ENCODE measurements around the gene VGLL3. TPM values are rescaled to one million over a fixed set of nuclear protein-coding genes. Genes with fewer than 3 reads are reported as not detected.

VGLL3 gene
- total RNA-seq, 1 donor from 2014 or later: 40.2 TPM

- ATAC-seq (no peak), DNase-seq (no peak)
- H3K27me3 ChIP-seq (ENCODE audit: low read depth): no peaks in the 10 kb centered on the region
- H3K27ac ChIP-seq: no peak overlapping the region
- no peaks in the 10 kb centered on the region for H3K9me3 ChIP-seq
- no peak overlapping the region for H3K4me3 ChIP-seq
- intact Hi-C loops (cut with DNase I): no loop called here
- H3K36me3 ChIP-seq: no peaks in the 10 kb centered on the region
- H3K4me1 ChIP-seq: peaks cover 5% of the 10 kb centered on the region
- TF ChIP-seq CTCF (IDR thresholded peaks at IDR 0.05): no peak
Observed at GRCh38 chr3:86995537-86995936, 4.6 kb upstream of the VGLL3 start.

DNA sequence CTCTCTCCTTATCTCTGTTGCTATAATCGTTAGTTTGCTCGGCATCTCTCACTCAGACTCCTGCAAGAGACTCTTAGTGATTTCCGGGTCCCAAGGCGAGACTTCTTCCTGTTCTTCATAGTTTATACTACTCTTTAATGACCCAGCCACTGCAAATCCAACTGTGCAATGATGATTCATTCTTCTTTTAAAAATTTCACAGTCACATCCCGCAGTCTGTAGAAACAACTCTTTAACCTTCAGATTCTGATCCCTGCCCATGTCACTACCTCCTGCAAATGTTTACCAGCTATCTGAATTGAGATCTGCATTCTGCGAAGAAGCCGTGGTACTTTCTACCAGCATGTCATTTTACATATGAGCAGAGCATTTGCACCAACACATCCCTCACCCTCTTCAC lies 2.8 kb upstream of the VGLL3 start:
- Histone ChIP-seq H3K4me3 (no peak overlapping the region), H3K27ac (no peak overlapping the region), H3K4me1 (peaks cover 5% of the 10 kb centered on the region), H3K9me3 (no peaks in the 10 kb centered on the region), H3K36me3 (no peaks in the 10 kb centered on the region), H3K27me3 (ENCODE audit: low read depth) (peaks cover 13% of the 10 kb centered on the region)
- no peak for TF ChIP-seq CTCF (IDR thresholded peaks at IDR 0.05)
- ATAC-seq (no peak), DNase-seq (no peak)
- intact Hi-C loops (cut with DNase I): no loop called here

- no peak overlapping the region for H3K4me3 ChIP-seq
- ATAC-seq (no peak), DNase-seq (no peak)
- H3K4me1 ChIP-seq: peaks cover 5% of the 10 kb centered on the region
- no peaks in the 10 kb centered on the region for H3K9me3 ChIP-seq
- no peaks in the 10 kb centered on the region for H3K36me3 ChIP-seq
- TF ChIP-seq CTCF (IDR thresholded peaks at IDR 0.05): no peak
- peak overlapping the region; percentile 39 for H3K27ac ChIP-seq
- intact Hi-C loops (cut with DNase I): no loop called here
- H3K27me3 ChIP-seq (ENCODE audit: low read depth): peaks cover 13% of the 10 kb centered on the region
Observed at GRCh38 chr3:86991840-86992435, 989 bp upstream of the VGLL3 start.

DNA sequence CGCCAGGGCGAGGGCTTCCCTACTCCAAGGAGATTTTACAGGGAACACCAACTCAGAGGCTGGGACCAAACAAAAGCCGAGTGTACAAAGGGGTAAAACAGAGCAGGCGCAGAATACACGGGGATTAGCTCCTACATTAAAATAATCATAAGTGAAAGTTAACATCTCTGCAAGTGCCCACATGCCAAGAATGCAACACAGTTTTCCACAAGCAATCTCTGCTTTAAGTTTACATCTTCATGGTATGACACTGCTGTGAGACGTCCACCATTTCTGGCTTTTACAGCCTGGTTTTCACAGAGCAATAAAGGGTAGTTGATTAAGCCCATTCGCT lies 500 bp upstream of the VGLL3 start:
- intact Hi-C loops (cut with DNase I): no loop called here
- peaks cover 13% of the 10 kb centered on the region for H3K27me3 ChIP-seq (ENCODE audit: low read depth)
- DNase-seq (no peak), ATAC-seq (no peak)
- H3K36me3 ChIP-seq: no peaks in the 10 kb centered on the region
- peak overlapping the region; percentile 78 for H3K27ac ChIP-seq
- H3K9me3 ChIP-seq: no peaks in the 10 kb centered on the region
- TF ChIP-seq CTCF (IDR thresholded peaks at IDR 0.05): no peak
- H3K4me3 ChIP-seq: peak overlapping the region; percentile 59
- peaks cover 5% of the 10 kb centered on the region for H3K4me1 ChIP-seq

GRCh38 chr3:86990012-86990733 lies 776 bp downstream of the VGLL3 start:
- Histone ChIP-seq H3K27ac (peak overlapping the region; percentile 78), H3K36me3 (no peaks in the 10 kb centered on the region), H3K9me3 (no peaks in the 10 kb centered on the region), H3K4me1 (peaks cover 5% of the 10 kb centered on the region), H3K27me3 (ENCODE audit: low read depth) (peaks cover 13% of the 10 kb centered on the region), H3K4me3 (peak overlapping the region; percentile 59)
- intact Hi-C loops (cut with DNase I): no loop called here
- TF ChIP-seq CTCF (IDR thresholded peaks at IDR 0.05): no peak
- ATAC-seq: peak; percentile 53 to 63
- DNase-seq: peak; percentile 51
